Measurements from ENCODE around the gene AKIRIN2.
A peak's percentile ranks its signal among the peaks of the same experiment; 100 is the strongest.

AKIRIN2 gene

GRCh38 chr6:87701676-87702588 is at the start of gene AKIRIN2:
Gene AKIRIN2 (minus strand): TSS chr6:87702233. CDS start chr6:87701684, 549 bp downstream.
- Histone ChIP-seq H3K36me3 (ENCODE audit: control insufficient read depth, insufficient read depth, low read length) (no peaks in the 10 kb centered on the region), H3K9me3 (ENCODE audit: control insufficient read depth, insufficient read depth, low read length) (no peaks in the 10 kb centered on the region), H3K4me3 (ENCODE audit: low read length) (peak within 1 kb of the TSS; percentile 71), H3K27me3 (ENCODE audit: control insufficient read depth, insufficient read depth, low read length) (no peaks in the 10 kb centered on the region), H3K4me1 (ENCODE audit: control insufficient read depth, insufficient read depth, low read length) (no peaks in the 10 kb centered on the region), H3K27ac (ENCODE audit: low read length) (no peak within 1 kb of the TSS)
- DNase-seq (ENCODE audit: low read depth, low spot score), result peak; percentile 97
- WGBS (ENCODE audit: insufficient coverage, insufficient read length), result no CpG with 5 or more reads among the region's 88 CpGs

- WGBS (ENCODE audit: insufficient coverage, insufficient read length), result no CpG with 5 or more reads among the region's 1 CpG
- Histone ChIP-seq H3K4me3 (ENCODE audit: low read length) (no peak overlapping the region), H3K27ac (ENCODE audit: low read length) (no peak overlapping the region), H3K9me3 (ENCODE audit: control insufficient read depth, insufficient read depth, low read length) (no peaks in the 10 kb centered on the region), H3K4me1 (ENCODE audit: control insufficient read depth, insufficient read depth, low read length) (no peaks in the 10 kb centered on the region), H3K36me3 (ENCODE audit: control insufficient read depth, insufficient read depth, low read length) (no peaks in the 10 kb centered on the region), H3K27me3 (ENCODE audit: control insufficient read depth, insufficient read depth, low read length) (no peaks in the 10 kb centered on the region)
- DNase-seq (ENCODE audit: low read depth, low spot score), result no peak
Measured at GRCh38 chr6:87747646-87748045, 45.6 kb upstream of the AKIRIN2 start.

DNA sequence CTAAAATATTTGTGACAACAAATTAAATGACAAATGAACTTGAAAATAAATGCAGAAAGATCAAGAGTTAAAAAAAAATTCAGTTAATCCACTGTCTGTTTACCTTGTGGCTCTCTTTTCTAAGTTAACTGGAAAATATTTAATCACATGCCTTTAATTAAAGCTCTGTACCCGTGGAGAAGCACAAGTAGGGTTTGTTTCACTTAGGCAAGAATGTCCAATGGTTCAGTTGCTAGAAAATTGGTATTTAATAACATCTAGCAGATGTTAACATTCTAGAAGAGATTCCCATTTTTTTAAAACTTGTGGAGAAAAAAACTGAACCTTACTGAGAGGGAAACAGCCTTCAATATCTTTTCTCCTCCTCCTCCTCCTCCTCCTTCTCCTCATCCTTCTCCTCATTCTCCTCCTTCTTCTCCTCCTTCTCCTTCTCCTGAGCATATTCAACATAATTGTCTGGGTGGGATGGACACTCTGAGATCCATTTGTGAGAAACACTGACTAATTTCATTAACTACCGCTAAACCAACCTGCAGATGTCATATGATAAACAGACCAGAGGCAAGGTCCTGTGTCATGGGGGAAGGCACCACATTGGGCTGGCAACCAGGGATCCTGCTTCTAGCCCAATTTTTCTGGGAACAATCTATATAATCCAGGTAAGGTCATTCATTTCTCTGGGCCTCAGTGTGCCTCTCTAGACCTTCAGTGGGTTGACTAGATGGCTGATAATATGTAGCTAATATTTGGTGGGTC is 44.1 kb upstream of the AKIRIN2 start:
- WGBS (ENCODE audit: insufficient coverage, insufficient read length), result no CpG with 5 or more reads among the region's 2 CpGs
- DNase-seq (ENCODE audit: low read depth, low spot score), result no peak
- no peaks in the 10 kb centered on the region for H3K9me3 ChIP-seq (ENCODE audit: control insufficient read depth, insufficient read depth, low read length)
- no peaks in the 10 kb centered on the region for H3K36me3 ChIP-seq (ENCODE audit: control insufficient read depth, insufficient read depth, low read length)
- no peak overlapping the region for H3K4me3 ChIP-seq (ENCODE audit: low read length)
- H3K4me1 ChIP-seq (ENCODE audit: control insufficient read depth, insufficient read depth, low read length), result no peaks in the 10 kb centered on the region
- H3K27ac ChIP-seq (ENCODE audit: low read length), result no peak overlapping the region
- H3K27me3 ChIP-seq (ENCODE audit: control insufficient read depth, insufficient read depth, low read length), result no peaks in the 10 kb centered on the region

- no CpG with 5 or more reads among the region's 2 CpGs for WGBS (ENCODE audit: insufficient coverage, insufficient read length)
- H3K4me1 ChIP-seq (ENCODE audit: control insufficient read depth, insufficient read depth, low read length), result no peaks in the 10 kb centered on the region
- DNase-seq (ENCODE audit: low read depth, low spot score), result no peak
- no peaks in the 10 kb centered on the region for H3K36me3 ChIP-seq (ENCODE audit: control insufficient read depth, insufficient read depth, low read length)
- no peak overlapping the region for H3K4me3 ChIP-seq (ENCODE audit: low read length)
- H3K9me3 ChIP-seq (ENCODE audit: control insufficient read depth, insufficient read depth, low read length), result no peaks in the 10 kb centered on the region
- no peak overlapping the region for H3K27ac ChIP-seq (ENCODE audit: low read length)
- H3K27me3 ChIP-seq (ENCODE audit: control insufficient read depth, insufficient read depth, low read length), result no peaks in the 10 kb centered on the region
Measured at GRCh38 chr6:87743454-87743853, 41.4 kb upstream of the AKIRIN2 start.

GRCh38 chr6:87742106-87742505 is 40.1 kb upstream of the AKIRIN2 start:
- H3K4me1 ChIP-seq (ENCODE audit: control insufficient read depth, insufficient read depth, low read length), result no peaks in the 10 kb centered on the region
- no peak overlapping the region for H3K27ac ChIP-seq (ENCODE audit: low read length)
- no peaks in the 10 kb centered on the region for H3K9me3 ChIP-seq (ENCODE audit: control insufficient read depth, insufficient read depth, low read length)
- H3K27me3 ChIP-seq (ENCODE audit: control insufficient read depth, insufficient read depth, low read length), result no peaks in the 10 kb centered on the region
- H3K4me3 ChIP-seq (ENCODE audit: low read length), result no peak overlapping the region
- WGBS (ENCODE audit: insufficient coverage, insufficient read length), result no CpG with 5 or more reads among the region's 2 CpGs
- H3K36me3 ChIP-seq (ENCODE audit: control insufficient read depth, insufficient read depth, low read length), result no peaks in the 10 kb centered on the region
- DNase-seq (ENCODE audit: low read depth, low spot score), result no peak

GRCh38 chr6:87741001-87741650 is 39.1 kb upstream of the AKIRIN2 start:
- no peaks in the 10 kb centered on the region for H3K36me3 ChIP-seq (ENCODE audit: control insufficient read depth, insufficient read depth, low read length)
- no peak overlapping the region for H3K27ac ChIP-seq (ENCODE audit: low read length)
- no peaks in the 10 kb centered on the region for H3K27me3 ChIP-seq (ENCODE audit: control insufficient read depth, insufficient read depth, low read length)

DNA sequence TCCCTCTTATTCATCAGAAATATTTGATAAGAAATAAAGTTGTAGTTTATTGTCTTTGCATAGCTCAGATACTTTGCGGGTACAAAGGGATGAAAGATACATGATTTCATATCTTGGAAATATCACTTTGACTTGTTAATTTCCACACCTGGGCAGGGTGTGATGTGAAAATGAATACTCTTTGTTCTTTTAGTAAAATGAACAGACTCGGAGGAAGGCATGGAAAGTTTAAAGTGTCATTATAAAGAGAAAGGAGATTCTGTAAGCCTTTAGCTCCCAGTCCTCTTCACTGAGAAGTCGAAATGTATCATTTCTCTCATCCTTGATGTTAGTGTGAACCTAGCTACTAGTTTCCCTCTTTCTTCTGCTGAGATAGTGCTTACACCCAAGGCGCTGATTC is 36.7 kb upstream of the AKIRIN2 start:
- no peaks in the 10 kb centered on the region for H3K27me3 ChIP-seq (ENCODE audit: control insufficient read depth, insufficient read depth, low read length)
- no peak for DNase-seq (ENCODE audit: low read depth, low spot score)
- no peaks in the 10 kb centered on the region for H3K9me3 ChIP-seq (ENCODE audit: control insufficient read depth, insufficient read depth, low read length)
- no peak overlapping the region for H3K4me3 ChIP-seq (ENCODE audit: low read length)
- no peaks in the 10 kb centered on the region for H3K4me1 ChIP-seq (ENCODE audit: control insufficient read depth, insufficient read depth, low read length)
- H3K36me3 ChIP-seq (ENCODE audit: control insufficient read depth, insufficient read depth, low read length), result no peaks in the 10 kb centered on the region
- no peak overlapping the region for H3K27ac ChIP-seq (ENCODE audit: low read length)
- WGBS (ENCODE audit: insufficient coverage, insufficient read length), result no CpG with 5 or more reads among the region's 4 CpGs

More at GRCh38 chr6:87741001-87741650, 39.1 kb upstream of the AKIRIN2 start:
- no peak for DNase-seq (ENCODE audit: low read depth, low spot score)
- Histone ChIP-seq H3K9me3 (ENCODE audit: control insufficient read depth, insufficient read depth, low read length) (no peaks in the 10 kb centered on the region), H3K4me1 (ENCODE audit: control insufficient read depth, insufficient read depth, low read length) (no peaks in the 10 kb centered on the region), H3K4me3 (ENCODE audit: low read length) (no peak overlapping the region)
- no CpG with 5 or more reads among the region's 9 CpGs for WGBS (ENCODE audit: insufficient coverage, insufficient read length)

GRCh38 chr6:87738000-87738399 is 36.0 kb upstream of the AKIRIN2 start:
- no peaks in the 10 kb centered on the region for H3K4me1 ChIP-seq (ENCODE audit: control insufficient read depth, insufficient read depth, low read length)
- no peaks in the 10 kb centered on the region for H3K36me3 ChIP-seq (ENCODE audit: control insufficient read depth, insufficient read depth, low read length)
- H3K27me3 ChIP-seq (ENCODE audit: control insufficient read depth, insufficient read depth, low read length), result no peaks in the 10 kb centered on the region
- DNase-seq (ENCODE audit: low read depth, low spot score), result no peak
- H3K4me3 ChIP-seq (ENCODE audit: low read length), result no peak overlapping the region
- no peaks in the 10 kb centered on the region for H3K9me3 ChIP-seq (ENCODE audit: control insufficient read depth, insufficient read depth, low read length)
- H3K27ac ChIP-seq (ENCODE audit: low read length), result no peak overlapping the region
- no CpG with 5 or more reads among the region's 3 CpGs for WGBS (ENCODE audit: insufficient coverage, insufficient read length)

DNA sequence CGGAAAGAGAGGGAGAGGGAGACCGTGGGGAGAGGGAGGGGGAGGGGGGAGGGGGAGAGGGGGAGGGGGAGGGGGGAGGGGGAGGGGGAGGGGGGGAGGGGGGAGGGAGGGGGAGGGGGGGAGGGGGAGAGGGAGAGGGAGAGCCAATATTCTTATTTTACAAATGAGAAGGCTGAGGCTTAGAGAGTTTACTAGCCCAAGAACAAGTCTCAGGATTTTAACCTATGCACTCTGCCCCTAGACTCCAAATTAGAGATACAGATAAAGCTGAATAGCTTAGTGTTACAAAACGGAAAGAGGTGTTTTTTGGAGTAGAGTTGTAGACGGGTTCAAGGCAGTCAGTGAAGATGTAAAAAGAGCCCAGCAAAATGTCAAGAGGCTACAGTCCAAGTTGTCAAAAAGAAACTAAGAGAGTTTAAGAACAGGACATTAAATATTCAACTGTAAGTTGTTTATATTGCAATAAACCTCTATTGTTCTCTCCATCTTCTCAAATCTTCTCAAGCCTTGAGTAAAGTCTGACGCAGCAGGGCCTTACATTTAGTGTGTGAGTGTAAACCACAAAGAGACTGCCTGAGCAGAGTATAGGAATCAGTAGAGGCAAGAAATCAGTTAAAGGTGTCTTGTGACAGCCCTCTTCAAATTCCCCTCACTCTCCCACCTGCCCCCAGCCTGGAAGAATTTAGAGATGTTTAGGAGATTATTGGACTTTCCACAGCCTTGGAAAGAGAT is 34.9 kb upstream of the AKIRIN2 start:
- Histone ChIP-seq H3K36me3 (ENCODE audit: control insufficient read depth, insufficient read depth, low read length) (no peaks in the 10 kb centered on the region), H3K27ac (ENCODE audit: low read length) (no peak overlapping the region), H3K27me3 (ENCODE audit: control insufficient read depth, insufficient read depth, low read length) (no peaks in the 10 kb centered on the region), H3K9me3 (ENCODE audit: control insufficient read depth, insufficient read depth, low read length) (no peaks in the 10 kb centered on the region), H3K4me3 (ENCODE audit: low read length) (no peak overlapping the region), H3K4me1 (ENCODE audit: control insufficient read depth, insufficient read depth, low read length) (no peaks in the 10 kb centered on the region)
- DNase-seq (ENCODE audit: low read depth, low spot score), result no peak
- WGBS (ENCODE audit: insufficient coverage, insufficient read length), result 100% methylated on average over 2 of the region's 5 CpGs
